Lower leg skin (tissue), 3 donors: ENCODE results near the gene THAP4.

Experiments
- CTCF ChIP-seq, 3 donors: fragments of 450-650 bp; IDR thresholded peaks; one replicate each; pipeline ENCODE4 v1.5.1; 2016; ENCODE audit warnings: antibody characterized with exemption in 3 of 3, mild to moderate bottlenecking in 3 of 3, moderate library complexity in 2 of 3
- POLR2A ChIP-seq, 2 donors: fragments of 450-650 bp; IDR thresholded peaks; one replicate each; pipeline ENCODE4 v1.6.1; 2016 to 2017; ENCODE audit warnings: antibody characterized with exemption in 2 of 2, mild to moderate bottlenecking in 1 of 2, moderate library complexity in 1 of 2

DNA sequence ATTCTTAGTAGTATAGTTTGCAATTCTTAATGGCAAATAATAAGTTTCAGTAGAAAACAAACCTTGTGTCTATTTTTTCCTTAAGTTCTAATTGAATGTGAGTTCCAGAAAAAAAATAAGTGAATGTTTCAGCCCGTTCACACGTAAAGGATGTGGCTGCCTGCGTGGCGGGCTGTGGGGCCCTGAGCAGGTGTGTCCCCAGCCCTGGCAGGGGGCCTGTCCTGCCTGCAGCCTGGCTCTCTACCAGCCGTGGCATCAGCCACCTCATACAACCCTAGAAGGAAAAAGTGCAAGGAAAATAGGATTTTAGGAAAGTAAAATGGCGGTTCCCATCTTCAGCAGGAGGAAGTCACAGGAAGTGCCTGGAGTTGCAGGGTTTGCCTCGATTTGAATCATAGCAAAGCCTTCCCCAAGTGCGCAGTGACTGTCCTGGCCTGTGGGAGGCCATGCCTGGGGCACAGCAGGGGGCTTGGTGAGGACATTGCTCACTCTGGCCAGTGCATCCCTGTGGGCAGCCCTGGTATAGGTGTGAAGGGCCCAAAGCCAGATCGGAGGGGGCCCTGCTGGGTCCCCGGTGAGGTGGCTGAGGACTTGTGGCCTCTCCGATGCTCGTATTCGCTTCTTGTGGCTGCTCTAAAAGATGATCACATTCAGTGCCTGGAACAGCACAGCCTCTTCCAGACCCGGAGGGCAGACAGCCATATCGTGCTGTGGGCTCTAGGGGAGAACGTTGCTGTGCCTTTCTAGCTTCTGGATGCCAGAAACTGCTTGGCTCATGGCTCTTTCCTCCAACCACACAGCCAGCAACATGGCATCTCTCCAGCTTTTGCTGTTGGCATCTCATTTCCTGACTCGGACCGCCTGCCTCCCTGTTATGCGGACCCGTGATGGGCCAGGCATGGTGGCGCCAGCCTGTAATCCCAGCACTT, 37.1 kb upstream of the THAP4 start:
- no peak for TF ChIP-seq CTCF (IDR thresholded peaks at IDR 0.05)
- no peak for TF ChIP-seq POLR2A (IDR thresholded peaks at IDR 0.05)
